ENCODE results near the gene PLA2G4E.
A peak's percentile ranks its signal among the peaks of the same experiment; 100 is the strongest.

PLA2G4E gene

GRCh38 chr15:41974041-41974440, 46.8 kb downstream of the PLA2G4E start:
- no peak for DNase-seq

- peak; percentile 100 for DNase-seq
These were observed 48.3 kb downstream of the PLA2G4E start, which contains the start of gene EHD4 for GRCh38 chr15:41972253-41973242. EHD4 (minus strand) TSS chr15:41972557; CDS start chr15:41972494, 63 bp downstream.

- no peak for DNase-seq
These were observed 49.0 kb downstream of the PLA2G4E start for GRCh38 chr15:41971895-41972252.

GRCh38 chr15:41971089-41971894, 49.5 kb downstream of the PLA2G4E start:
- DNase-seq = peak; percentile 76

GRCh38 chr15:41970456-41970855, 50.4 kb downstream of the PLA2G4E start:
- DNase-seq = no peak

- no peak for DNase-seq
These were observed 50.9 kb downstream of the PLA2G4E start for GRCh38 chr15:41969851-41970431.

- DNase-seq = no peak
These were observed 52.1 kb downstream of the PLA2G4E start for GRCh38 chr15:41968701-41969100.

GRCh38 chr15:41967506-41968206, 53.2 kb downstream of the PLA2G4E start:
- DNase-seq = peak; percentile 62

GRCh38 chr15:41966920-41967465, 53.8 kb downstream of the PLA2G4E start:
- no peak for DNase-seq

- no peak for DNase-seq
These were observed 54.4 kb downstream of the PLA2G4E start for GRCh38 chr15:41966414-41966812.

GRCh38 chr15:41965441-41966413, 55.1 kb downstream of the PLA2G4E start:
- no peak for DNase-seq

GRCh38 chr15:41961595-41962202, 59.1 kb downstream of the PLA2G4E start:
- no peak for DNase-seq

- DNase-seq = no peak
These were observed 59.8 kb downstream of the PLA2G4E start for GRCh38 chr15:41961001-41961518.

GRCh38 chr15:41958002-41958420, 62.8 kb downstream of the PLA2G4E start:
- DNase-seq = no peak

- DNase-seq = no peak
These were observed 63.6 kb downstream of the PLA2G4E start for GRCh38 chr15:41957021-41957897.

- peak; percentile 18 for DNase-seq
These were observed 64.9 kb downstream of the PLA2G4E start for GRCh38 chr15:41955807-41956525.

- DNase-seq = no peak
These were observed 65.7 kb downstream of the PLA2G4E start for GRCh38 chr15:41955100-41955499.

GRCh38 chr15:41954036-41954435, 66.8 kb downstream of the PLA2G4E start:
- no peak for DNase-seq
